H1 (cell line): ENCODE results near the gene HEATR1. TPM values are rescaled to one million over a fixed set of nuclear protein-coding genes. Genes with fewer than 3 reads are reported as not detected.

Source experiments
- CREB1 ChIP-seq: IDR thresholded peaks from 2 replicates; pipeline ENCODE4 v1.6.1; 2012; ENCODE audit warnings: inconsistent platforms
- HDAC2 ChIP-seq, 2 experiments: fragments of 300-600 bp in 1 of 2; sonication (generic) in 1 of 2; IDR thresholded peaks; 2 replicates each; pipeline ENCODE4 v1.6.1; 2011 to 2012; ENCODE audit warnings: low read depth in 2 of 2, low read length in 2 of 2, mild to moderate bottlenecking in 2 of 2, moderate library complexity in 2 of 2, borderline replicate concordance in 1 of 2, inconsistent platforms in 1 of 2
- PHF8 ChIP-seq: fragments of 200-600 bp; sonication (generic); conservative IDR thresholded peaks from 2 replicates; pipeline ENCODE4 v1.7.1; 2012; ENCODE audit warnings: low read depth, mild to moderate bottlenecking, inconsistent platforms, low read length, moderate library complexity
- POLR2AphosphoS5 ChIP-seq: IDR thresholded peaks from 2 replicates; pipeline ENCODE4 v1.6.1; 2011; ENCODE audit warnings: low read depth, low read length
- SP2 ChIP-seq: IDR thresholded peaks from 2 replicates; pipeline ENCODE4 v1.6.1; 2012; ENCODE audit warnings: mild to moderate bottlenecking, low read length, inconsistent platforms
- SP4 ChIP-seq: IDR thresholded peaks from 2 replicates; pipeline ENCODE4 v1.6.1; 2012; ENCODE audit warnings: low read length, inconsistent platforms
- SUZ12 ChIP-seq: fragments of 200-600 bp; sonication (generic); IDR thresholded peaks from 2 replicates; pipeline ENCODE4 v1.6.1; 2012; ENCODE audit warnings: mild to moderate bottlenecking, inconsistent platforms, low read length, moderate library complexity, mixed read lengths
- polyA plus RNA-seq, 7 experiments: library from polyadenylated mRNA; depleted of rRNA in 3 of 7; stranded (reverse) in 5 of 7; unstranded in 2 of 7; fragments of >200 nt in 5 of 7; fragments of 200-250 nt in 2 of 7; gene quantifications; 1 replicate in 5 of 7; 2 replicates in 1 of 7; 4 replicates in 1 of 7; pipeline versions ENCODE4 v1.2.1 to v1.2.3, GENCODE V29; 2011 to 2013; ENCODE audit warnings: missing spikeins in 2 of 7, mixed read lengths in 2 of 7
- total RNA-seq: library from RNA; stranded (reverse); fragmentation: NEBNext Ultra II Directional; extraction: Animal tissue kit (Norgen Biotek cat#: 25700); gene quantifications from 2 replicates; pipeline ENCODE4 v1.2.1, GENCODE V29; 2021
- TF ChIP-seq, protein P1 (sequence below): fragments of 300-600 bp; sonication (generic); IDR thresholded peaks from 2 replicates; pipeline ENCODE4 v1.7.1; 2012; ENCODE audit warnings: low read length, moderate library complexity, mild to moderate bottlenecking, inconsistent platforms; ENCODE audit not compliant: insufficient replicate concordance
- TF ChIP-seq, protein P2 (sequence below): IDR thresholded peaks from 2 replicates; pipeline ENCODE4 v1.6.1; 2012; ENCODE audit warnings: low read length, inconsistent platforms
- TF ChIP-seq, protein P3 (sequence below): IDR thresholded peaks from 2 replicates; pipeline ENCODE4 v1.6.1; 2011; ENCODE audit warnings: low read depth, mild to moderate bottlenecking, low read length; ENCODE audit not compliant: insufficient read depth

The HEATR1 gene
- total and polyA plus RNA-seq, 2 of the 8 experiments (the other 6 are each of a cell fraction or from before 2014, with no cell fraction given): 13.0 to 95.8 TPM

DNA sequence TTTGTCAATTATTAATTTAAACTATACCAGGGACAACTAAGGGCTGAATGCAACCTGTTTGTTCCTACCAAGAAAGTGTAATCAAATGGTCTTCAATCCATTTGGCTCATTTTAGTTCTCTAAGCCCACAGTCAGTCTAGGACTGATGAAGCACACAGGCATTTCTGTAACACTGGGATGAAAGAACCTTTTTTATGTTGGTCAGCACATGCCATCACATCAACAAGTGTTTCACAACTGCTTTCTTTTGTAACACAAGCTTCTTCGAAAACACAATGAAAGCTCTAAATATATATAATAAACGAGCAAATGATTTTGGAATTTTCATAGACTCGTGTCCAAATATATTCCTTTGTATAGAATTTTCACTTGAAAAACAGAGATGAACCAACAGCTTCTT lies 28.8 kb downstream of the HEATR1 start (continued):
- TF ChIP-seq, protein P1, sequence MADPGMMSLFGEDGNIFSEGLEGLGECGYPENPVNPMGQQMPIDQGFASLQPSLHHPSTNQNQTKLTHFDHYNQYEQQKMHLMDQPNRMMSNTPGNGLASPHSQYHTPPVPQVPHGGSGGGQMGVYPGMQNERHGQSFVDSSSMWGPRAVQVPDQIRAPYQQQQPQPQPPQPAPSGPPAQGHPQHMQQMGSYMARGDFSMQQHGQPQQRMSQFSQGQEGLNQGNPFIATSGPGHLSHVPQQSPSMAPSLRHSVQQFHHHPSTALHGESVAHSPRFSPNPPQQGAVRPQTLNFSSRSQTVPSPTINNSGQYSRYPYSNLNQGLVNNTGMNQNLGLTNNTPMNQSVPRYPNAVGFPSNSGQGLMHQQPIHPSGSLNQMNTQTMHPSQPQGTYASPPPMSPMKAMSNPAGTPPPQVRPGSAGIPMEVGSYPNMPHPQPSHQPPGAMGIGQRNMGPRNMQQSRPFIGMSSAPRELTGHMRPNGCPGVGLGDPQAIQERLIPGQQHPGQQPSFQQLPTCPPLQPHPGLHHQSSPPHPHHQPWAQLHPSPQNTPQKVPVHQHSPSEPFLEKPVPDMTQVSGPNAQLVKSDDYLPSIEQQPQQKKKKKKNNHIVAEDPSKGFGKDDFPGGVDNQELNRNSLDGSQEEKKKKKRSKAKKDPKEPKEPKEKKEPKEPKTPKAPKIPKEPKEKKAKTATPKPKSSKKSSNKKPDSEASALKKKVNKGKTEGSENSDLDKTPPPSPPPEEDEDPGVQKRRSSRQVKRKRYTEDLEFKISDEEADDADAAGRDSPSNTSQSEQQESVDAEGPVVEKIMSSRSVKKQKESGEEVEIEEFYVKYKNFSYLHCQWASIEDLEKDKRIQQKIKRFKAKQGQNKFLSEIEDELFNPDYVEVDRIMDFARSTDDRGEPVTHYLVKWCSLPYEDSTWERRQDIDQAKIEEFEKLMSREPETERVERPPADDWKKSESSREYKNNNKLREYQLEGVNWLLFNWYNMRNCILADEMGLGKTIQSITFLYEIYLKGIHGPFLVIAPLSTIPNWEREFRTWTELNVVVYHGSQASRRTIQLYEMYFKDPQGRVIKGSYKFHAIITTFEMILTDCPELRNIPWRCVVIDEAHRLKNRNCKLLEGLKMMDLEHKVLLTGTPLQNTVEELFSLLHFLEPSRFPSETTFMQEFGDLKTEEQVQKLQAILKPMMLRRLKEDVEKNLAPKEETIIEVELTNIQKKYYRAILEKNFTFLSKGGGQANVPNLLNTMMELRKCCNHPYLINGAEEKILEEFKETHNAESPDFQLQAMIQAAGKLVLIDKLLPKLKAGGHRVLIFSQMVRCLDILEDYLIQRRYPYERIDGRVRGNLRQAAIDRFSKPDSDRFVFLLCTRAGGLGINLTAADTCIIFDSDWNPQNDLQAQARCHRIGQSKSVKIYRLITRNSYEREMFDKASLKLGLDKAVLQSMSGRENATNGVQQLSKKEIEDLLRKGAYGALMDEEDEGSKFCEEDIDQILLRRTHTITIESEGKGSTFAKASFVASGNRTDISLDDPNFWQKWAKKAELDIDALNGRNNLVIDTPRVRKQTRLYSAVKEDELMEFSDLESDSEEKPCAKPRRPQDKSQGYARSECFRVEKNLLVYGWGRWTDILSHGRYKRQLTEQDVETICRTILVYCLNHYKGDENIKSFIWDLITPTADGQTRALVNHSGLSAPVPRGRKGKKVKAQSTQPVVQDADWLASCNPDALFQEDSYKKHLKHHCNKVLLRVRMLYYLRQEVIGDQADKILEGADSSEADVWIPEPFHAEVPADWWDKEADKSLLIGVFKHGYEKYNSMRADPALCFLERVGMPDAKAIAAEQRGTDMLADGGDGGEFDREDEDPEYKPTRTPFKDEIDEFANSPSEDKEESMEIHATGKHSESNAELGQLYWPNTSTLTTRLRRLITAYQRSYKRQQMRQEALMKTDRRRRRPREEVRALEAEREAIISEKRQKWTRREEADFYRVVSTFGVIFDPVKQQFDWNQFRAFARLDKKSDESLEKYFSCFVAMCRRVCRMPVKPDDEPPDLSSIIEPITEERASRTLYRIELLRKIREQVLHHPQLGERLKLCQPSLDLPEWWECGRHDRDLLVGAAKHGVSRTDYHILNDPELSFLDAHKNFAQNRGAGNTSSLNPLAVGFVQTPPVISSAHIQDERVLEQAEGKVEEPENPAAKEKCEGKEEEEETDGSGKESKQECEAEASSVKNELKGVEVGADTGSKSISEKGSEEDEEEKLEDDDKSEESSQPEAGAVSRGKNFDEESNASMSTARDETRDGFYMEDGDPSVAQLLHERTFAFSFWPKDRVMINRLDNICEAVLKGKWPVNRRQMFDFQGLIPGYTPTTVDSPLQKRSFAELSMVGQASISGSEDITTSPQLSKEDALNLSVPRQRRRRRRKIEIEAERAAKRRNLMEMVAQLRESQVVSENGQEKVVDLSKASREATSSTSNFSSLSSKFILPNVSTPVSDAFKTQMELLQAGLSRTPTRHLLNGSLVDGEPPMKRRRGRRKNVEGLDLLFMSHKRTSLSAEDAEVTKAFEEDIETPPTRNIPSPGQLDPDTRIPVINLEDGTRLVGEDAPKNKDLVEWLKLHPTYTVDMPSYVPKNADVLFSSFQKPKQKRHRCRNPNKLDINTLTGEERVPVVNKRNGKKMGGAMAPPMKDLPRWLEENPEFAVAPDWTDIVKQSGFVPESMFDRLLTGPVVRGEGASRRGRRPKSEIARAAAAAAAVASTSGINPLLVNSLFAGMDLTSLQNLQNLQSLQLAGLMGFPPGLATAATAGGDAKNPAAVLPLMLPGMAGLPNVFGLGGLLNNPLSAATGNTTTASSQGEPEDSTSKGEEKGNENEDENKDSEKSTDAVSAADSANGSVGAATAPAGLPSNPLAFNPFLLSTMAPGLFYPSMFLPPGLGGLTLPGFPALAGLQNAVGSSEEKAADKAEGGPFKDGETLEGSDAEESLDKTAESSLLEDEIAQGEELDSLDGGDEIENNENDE: no peak
- TF ChIP-seq SUZ12 (no peak), SP4 (no peak), PHF8 (no peak), CREB1 (no peak), POLR2AphosphoS5 (no peak), SP2 (no peak), HDAC2 (IDR thresholded peaks at IDR 0.05; ENCODE audit: borderline replicate concordance in 1 of 2, low read depth in 2 of 2, low read length in 2 of 2) (no peak)
- TF ChIP-seq, protein P2, sequence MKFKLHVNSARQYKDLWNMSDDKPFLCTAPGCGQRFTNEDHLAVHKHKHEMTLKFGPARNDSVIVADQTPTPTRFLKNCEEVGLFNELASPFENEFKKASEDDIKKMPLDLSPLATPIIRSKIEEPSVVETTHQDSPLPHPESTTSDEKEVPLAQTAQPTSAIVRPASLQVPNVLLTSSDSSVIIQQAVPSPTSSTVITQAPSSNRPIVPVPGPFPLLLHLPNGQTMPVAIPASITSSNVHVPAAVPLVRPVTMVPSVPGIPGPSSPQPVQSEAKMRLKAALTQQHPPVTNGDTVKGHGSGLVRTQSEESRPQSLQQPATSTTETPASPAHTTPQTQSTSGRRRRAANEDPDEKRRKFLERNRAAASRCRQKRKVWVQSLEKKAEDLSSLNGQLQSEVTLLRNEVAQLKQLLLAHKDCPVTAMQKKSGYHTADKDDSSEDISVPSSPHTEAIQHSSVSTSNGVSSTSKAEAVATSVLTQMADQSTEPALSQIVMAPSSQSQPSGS: no peak
- TF ChIP-seq, protein P3, sequence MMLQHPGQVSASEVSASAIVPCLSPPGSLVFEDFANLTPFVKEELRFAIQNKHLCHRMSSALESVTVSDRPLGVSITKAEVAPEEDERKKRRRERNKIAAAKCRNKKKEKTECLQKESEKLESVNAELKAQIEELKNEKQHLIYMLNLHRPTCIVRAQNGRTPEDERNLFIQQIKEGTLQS: no peak
